WTC11 (cell line): ENCODE results near the gene ZNF221.

Source experiments
- CREB1 ChIP-seq: sonication (generic); formaldehyde crosslinking; IDR thresholded peaks from 2 replicates; pipeline ENCODE4 v1.8.0; 2023; ENCODE audit warnings: mild to moderate bottlenecking, missing genetic modification reagents
- FOXP1 ChIP-seq: sonication (generic); formaldehyde crosslinking; IDR thresholded peaks from 2 replicates; pipeline ENCODE4 v1.8.0; 2022; ENCODE audit warnings: missing genetic modification reagents, mild to moderate bottlenecking, moderate library complexity, borderline replicate concordance
- HMGA2 ChIP-seq: fragments of 250-450 bp; sonication (Bioruptor Pico); IDR thresholded peaks from 2 replicates; pipeline ENCODE4 v1.4.0; 2021; ENCODE audit warnings: mild to moderate bottlenecking, moderate library complexity
- KAT7 ChIP-seq: sonication (generic); formaldehyde crosslinking; IDR thresholded peaks from 2 replicates; pipeline ENCODE4 v1.8.1; 2023; ENCODE audit warnings: missing genetic modification reagents, mild to moderate bottlenecking, borderline replicate concordance
- ZNF263 ChIP-seq: sonication (generic); formaldehyde crosslinking; IDR thresholded peaks from 2 replicates; pipeline ENCODE4 v1.8.1; 2022; ENCODE audit warnings: low read depth, mild to moderate bottlenecking, moderate library complexity, missing genetic modification reagents
- TF ChIP-seq, protein P1 (sequence below): sonication (generic); formaldehyde crosslinking; IDR thresholded peaks from 2 replicates; pipeline ENCODE4 v1.8.0; 2023; ENCODE audit warnings: mild to moderate bottlenecking, missing genetic modification reagents
- TF ChIP-seq, protein P2 (sequence below): fragments of 200-600 bp; IDR thresholded peaks from 2 replicates; pipeline ENCODE4 v1.8.0; 2022; ENCODE audit warnings: antibody characterized with exemption
- TF ChIP-seq, protein P3 (sequence below): sonication (generic); formaldehyde crosslinking; conservative IDR thresholded peaks from 2 replicates; pipeline ENCODE4 v1.8.1; 2022; ENCODE audit warnings: mild to moderate bottlenecking, missing genetic modification reagents

DNA sequence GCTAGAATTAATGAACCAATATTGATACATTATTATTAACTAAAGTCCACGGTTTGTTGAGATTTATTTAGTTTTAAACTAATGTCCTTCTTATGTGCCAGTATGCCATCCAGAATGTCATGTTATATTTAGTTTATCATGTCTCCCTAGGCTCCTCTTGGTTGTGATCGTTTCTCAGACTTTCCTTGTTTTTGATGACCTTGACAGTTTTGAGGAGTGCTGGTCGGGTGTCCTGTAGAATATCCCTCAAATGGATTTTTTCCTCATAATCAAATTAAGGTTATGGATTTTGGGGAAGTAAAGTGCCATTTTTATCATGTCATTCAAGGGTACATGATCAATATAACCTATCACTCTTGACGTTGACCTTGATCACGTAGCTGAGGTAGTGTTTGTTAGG, 9.8 kb upstream of the ZNF221 start:
- TF ChIP-seq CREB1 (no peak), FOXP1 (CRISPR knock-in tag) (no peak), ZNF263 (no peak), KAT7 (no peak), HMGA2 (CRISPR knock-in tag) (no peak)
- TF ChIP-seq, protein P1, sequence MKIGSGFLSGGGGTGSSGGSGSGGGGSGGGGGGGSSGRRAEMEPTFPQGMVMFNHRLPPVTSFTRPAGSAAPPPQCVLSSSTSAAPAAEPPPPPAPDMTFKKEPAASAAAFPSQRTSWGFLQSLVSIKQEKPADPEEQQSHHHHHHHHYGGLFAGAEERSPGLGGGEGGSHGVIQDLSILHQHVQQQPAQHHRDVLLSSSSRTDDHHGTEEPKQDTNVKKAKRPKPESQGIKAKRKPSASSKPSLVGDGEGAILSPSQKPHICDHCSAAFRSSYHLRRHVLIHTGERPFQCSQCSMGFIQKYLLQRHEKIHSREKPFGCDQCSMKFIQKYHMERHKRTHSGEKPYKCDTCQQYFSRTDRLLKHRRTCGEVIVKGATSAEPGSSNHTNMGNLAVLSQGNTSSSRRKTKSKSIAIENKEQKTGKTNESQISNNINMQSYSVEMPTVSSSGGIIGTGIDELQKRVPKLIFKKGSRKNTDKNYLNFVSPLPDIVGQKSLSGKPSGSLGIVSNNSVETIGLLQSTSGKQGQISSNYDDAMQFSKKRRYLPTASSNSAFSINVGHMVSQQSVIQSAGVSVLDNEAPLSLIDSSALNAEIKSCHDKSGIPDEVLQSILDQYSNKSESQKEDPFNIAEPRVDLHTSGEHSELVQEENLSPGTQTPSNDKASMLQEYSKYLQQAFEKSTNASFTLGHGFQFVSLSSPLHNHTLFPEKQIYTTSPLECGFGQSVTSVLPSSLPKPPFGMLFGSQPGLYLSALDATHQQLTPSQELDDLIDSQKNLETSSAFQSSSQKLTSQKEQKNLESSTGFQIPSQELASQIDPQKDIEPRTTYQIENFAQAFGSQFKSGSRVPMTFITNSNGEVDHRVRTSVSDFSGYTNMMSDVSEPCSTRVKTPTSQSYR (CRISPR knock-in tag), result no peak
- TF ChIP-seq, protein P2, sequence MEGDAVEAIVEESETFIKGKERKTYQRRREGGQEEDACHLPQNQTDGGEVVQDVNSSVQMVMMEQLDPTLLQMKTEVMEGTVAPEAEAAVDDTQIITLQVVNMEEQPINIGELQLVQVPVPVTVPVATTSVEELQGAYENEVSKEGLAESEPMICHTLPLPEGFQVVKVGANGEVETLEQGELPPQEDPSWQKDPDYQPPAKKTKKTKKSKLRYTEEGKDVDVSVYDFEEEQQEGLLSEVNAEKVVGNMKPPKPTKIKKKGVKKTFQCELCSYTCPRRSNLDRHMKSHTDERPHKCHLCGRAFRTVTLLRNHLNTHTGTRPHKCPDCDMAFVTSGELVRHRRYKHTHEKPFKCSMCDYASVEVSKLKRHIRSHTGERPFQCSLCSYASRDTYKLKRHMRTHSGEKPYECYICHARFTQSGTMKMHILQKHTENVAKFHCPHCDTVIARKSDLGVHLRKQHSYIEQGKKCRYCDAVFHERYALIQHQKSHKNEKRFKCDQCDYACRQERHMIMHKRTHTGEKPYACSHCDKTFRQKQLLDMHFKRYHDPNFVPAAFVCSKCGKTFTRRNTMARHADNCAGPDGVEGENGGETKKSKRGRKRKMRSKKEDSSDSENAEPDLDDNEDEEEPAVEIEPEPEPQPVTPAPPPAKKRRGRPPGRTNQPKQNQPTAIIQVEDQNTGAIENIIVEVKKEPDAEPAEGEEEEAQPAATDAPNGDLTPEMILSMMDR, result no peak
- TF ChIP-seq, protein P3, sequence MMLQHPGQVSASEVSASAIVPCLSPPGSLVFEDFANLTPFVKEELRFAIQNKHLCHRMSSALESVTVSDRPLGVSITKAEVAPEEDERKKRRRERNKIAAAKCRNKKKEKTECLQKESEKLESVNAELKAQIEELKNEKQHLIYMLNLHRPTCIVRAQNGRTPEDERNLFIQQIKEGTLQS, result no peak
